ENCODE data around the gene SLC25A41. TPM values are rescaled to one million over a fixed set of nuclear protein-coding genes. Genes with fewer than 3 reads are reported as not detected.

The SLC25A41 gene
- polyA plus RNA-seq, 1 donor from 2014 or later = 3.8 TPM

- H4K20me1 ChIP-seq (ENCODE audit: insufficient read depth) = no peaks in the 10 kb centered on the region
- H3K9me3 ChIP-seq (ENCODE audit: low read length) = peaks cover 11% of the 10 kb centered on the region
- no peaks in the 10 kb centered on the region for H3F3A ChIP-seq (ENCODE audit: insufficient read depth, low read length, poor library complexity, severe bottlenecking)
These were observed 22.4 kb upstream of the SLC25A41 start for GRCh38 chr19:6455924-6456323.

GRCh38 chr19:6453951-6454565, 20.5 kb upstream of the SLC25A41 start:
- H3K9me2 ChIP-seq (ENCODE audit: insufficient read depth, low read length) = no peaks in the 10 kb centered on the region
- H3K27ac ChIP-seq (ENCODE audit: low read length) = no peak overlapping the region
- TF ChIP-seq SMC3 (conservative IDR thresholded peaks at IDR 0.05; ENCODE audit: poor library complexity) = no peak
- no peak for TF ChIP-seq TAF1 (IDR thresholded peaks at IDR 0.05; ENCODE audit: low read depth)
- no peak for TF ChIP-seq EP300 (conservative IDR thresholded peaks at IDR 0.05; ENCODE audit: poor library complexity, severe bottlenecking)
- TF ChIP-seq CTCF (IDR thresholded peaks at IDR 0.05; ENCODE audit: poor library complexity, severe bottlenecking) = no peak
- no peak for TF ChIP-seq EZH2 (IDR thresholded peaks at IDR 0.05; ENCODE audit: borderline replicate concordance, insufficient read depth, low read length, poor library complexity, severe bottlenecking)
- TF ChIP-seq POLR2AphosphoS5 (IDR thresholded peaks at IDR 0.05) = no peak
- TF ChIP-seq RAD21 (conservative IDR thresholded peaks at IDR 0.05) = no peak

More at GRCh38 chr19:6455924-6456323, 22.4 kb upstream of the SLC25A41 start:
- TF ChIP-seq MXI1 (conservative IDR thresholded peaks at IDR 0.05; ENCODE audit: poor library complexity, severe bottlenecking) (no peak), REST (IDR thresholded peaks at IDR 0.05; ENCODE audit: borderline replicate concordance) (no peak), EZH2 (IDR thresholded peaks at IDR 0.05; ENCODE audit: borderline replicate concordance, insufficient read depth, low read length, poor library complexity, severe bottlenecking) (no peak), POLR2AphosphoS5 (IDR thresholded peaks at IDR 0.05) (no peak), EP300 (conservative IDR thresholded peaks at IDR 0.05; ENCODE audit: poor library complexity, severe bottlenecking) (no peak), SMC3 (conservative IDR thresholded peaks at IDR 0.05; ENCODE audit: poor library complexity) (no peak), RAD21 (conservative IDR thresholded peaks at IDR 0.05) (no peak), TAF1 (IDR thresholded peaks at IDR 0.05; ENCODE audit: low read depth) (no peak), CTCF (IDR thresholded peaks at IDR 0.05; ENCODE audit: poor library complexity, severe bottlenecking) (no peak)
- Histone ChIP-seq H3K4me2 (ENCODE audit: low read length) (no peak overlapping the region), H3K9me2 (ENCODE audit: insufficient read depth, low read length) (no peaks in the 10 kb centered on the region), H3K27me3 (ENCODE audit: insufficient read depth, low read depth, low read length) (no peaks in the 10 kb centered on the region), H2AFZ (ENCODE audit: low read depth, low read length) (no peak overlapping the region), H3K9ac (ENCODE audit: low read length) (no peak overlapping the region), H3K4me3 (ENCODE audit: low read length) (no peak overlapping the region), H3K27ac (ENCODE audit: low read length) (no peak overlapping the region), H3K79me2 (replicated peaks; ENCODE audit: insufficient read depth, low read length) (no peaks in the 10 kb centered on the region), H3K36me3 (ENCODE audit: insufficient read depth, low read length) (peaks cover 25% of the 10 kb centered on the region)

More at GRCh38 chr19:6453951-6454565, 20.5 kb upstream of the SLC25A41 start:
- Histone ChIP-seq H3K36me3 (ENCODE audit: insufficient read depth, low read length) (peaks cover 25% of the 10 kb centered on the region), H3K4me3 (ENCODE audit: low read length) (no peak overlapping the region), H2AFZ (ENCODE audit: low read depth, low read length) (no peak overlapping the region), H4K20me1 (ENCODE audit: insufficient read depth) (no peaks in the 10 kb centered on the region), H3F3A (ENCODE audit: insufficient read depth, low read length, poor library complexity, severe bottlenecking) (no peaks in the 10 kb centered on the region), H3K9ac (ENCODE audit: low read length) (no peak overlapping the region), H3K4me2 (ENCODE audit: low read length) (no peak overlapping the region), H3K79me2 (replicated peaks; ENCODE audit: insufficient read depth, low read length) (no peaks in the 10 kb centered on the region), H3K27me3 (ENCODE audit: insufficient read depth, low read depth, low read length) (no peaks in the 10 kb centered on the region), H3K9me3 (ENCODE audit: low read length) (peaks cover 11% of the 10 kb centered on the region)
